CD4-positive, alpha-beta T cell (primary cell): Measurements from ENCODE around the gene SAC3D1. TPM values are rescaled to one million over a fixed set of nuclear protein-coding genes. Genes with fewer than 3 reads are reported as not detected.

Experiments
- ATAC-seq: fragments of 200-7000 bp; cut with Tn5 transposase; one replicate; pipeline ENCODE4 v1.10.0; 2022; ENCODE audit warnings: mild to moderate bottlenecking; ENCODE audit not compliant: poor library complexity
- CTCF ChIA-PET: fragments of 350-600 bp; sonication (Branson Sonifier 250); formaldehyde crosslinking; loops from one replicate; lab custom pipeline; 2021; ENCODE audit warnings: antibody characterized with exemption, inconsistent platforms; lab: Charles Lee
- POLR2A ChIA-PET: fragments of 350-600 bp; sonication (Branson Sonifier 250); formaldehyde crosslinking; loops from one replicate; lab custom pipeline; 2021; ENCODE audit warnings: antibody characterized with exemption, inconsistent platforms; lab: Charles Lee
- DNase-seq, 14 experiments: peaks; one replicate each; pipeline ENCODE4 v3.0.0-alpha.2; 2013 to 2020; ENCODE audit warnings: mixed read lengths in 2 of 14
- H3K27ac ChIP-seq, 2 donors: one replicate each; pipeline versions ENCODE4 v1.5.1 to v1.7.0; 2013; ENCODE audit warnings: low read length in 2 of 2, low read depth in 1 of 2, mild to moderate bottlenecking in 1 of 2
- H3K27me3 ChIP-seq, 2 experiments: 1 replicate in 1 of 2; 2 replicates in 1 of 2; pipeline versions ENCODE4 v1.6.1 to v1.7.0; 2013; ENCODE audit warnings: low read length in 2 of 2, control low read depth in 1 of 2, mild to moderate bottlenecking in 1 of 2, moderate library complexity in 1 of 2; ENCODE audit not compliant: insufficient read depth in 2 of 2, control insufficient read depth in 1 of 2
- H3K36me3 ChIP-seq: one replicate; pipeline ENCODE4 v1.6.1; 2013; ENCODE audit warnings: low read length, control low read depth; ENCODE audit not compliant: insufficient read depth
- H3K4me1 ChIP-seq: one replicate; pipeline ENCODE4 v1.6.1; 2013; ENCODE audit warnings: low read length, control low read depth; ENCODE audit not compliant: insufficient read depth
- H3K4me3 ChIP-seq: one replicate; pipeline ENCODE4 v1.5.1; 2013; ENCODE audit warnings: mild to moderate bottlenecking, low read length, moderate library complexity
- H3K9me3 ChIP-seq, 2 experiments: 1 replicate in 1 of 2; 2 replicates in 1 of 2; pipeline versions ENCODE4 v1.6.1 to v1.7.0; 2013; ENCODE audit warnings: low read length in 2 of 2, mild to moderate bottlenecking in 2 of 2, control low read depth in 1 of 2, moderate library complexity in 1 of 2; ENCODE audit not compliant: control insufficient read depth in 1 of 2, insufficient read depth in 1 of 2
- H3K27ac Mint-ChIP-seq: one replicate; pipeline ENCODE4 v1.8.0; 2020; ENCODE audit warnings: mixed read lengths
- H3K27me3 Mint-ChIP-seq: one replicate; pipeline ENCODE4 v1.8.0; 2021; ENCODE audit warnings: mixed read lengths
- H3K36me3 Mint-ChIP-seq: one replicate; pipeline ENCODE4 v1.8.0; 2021; ENCODE audit warnings: low read depth, mixed read lengths
- H3K4me1 Mint-ChIP-seq: one replicate; pipeline ENCODE4 v1.8.0; 2021; ENCODE audit warnings: low read depth, mixed read lengths
- H3K4me3 Mint-ChIP-seq: one replicate; pipeline ENCODE4 v1.8.0; 2020; ENCODE audit warnings: mild to moderate bottlenecking, mixed read lengths
- H3K9me3 Mint-ChIP-seq: one replicate; pipeline ENCODE4 v1.8.0; 2020; ENCODE audit warnings: mixed read lengths
- CTCF ChIP-seq: fragments of 200-600 bp; IDR thresholded peaks from one replicate; pipeline ENCODE4 v1.8.0; 2022; ENCODE audit warnings: antibody characterized with exemption, mild to moderate bottlenecking
- intact Hi-C, 2 experiments: fragments of 100-400 bp; cut with DNase I in 1 of 2; cut with micrococcal nuclease in 1 of 2; formaldehyde crosslinking; loops; one replicate each; pipeline versions ENCODE4 v1.15.1 to v1.9.0; 2023 to 2025; cut with DNase I, micrococcal nuclease
- total RNA-seq, 174 experiments: library from RNA in 2 of 174; stranded (reverse) in 2 of 174; gene quantifications; one replicate each; pipeline ENCODE4 v1.2.3 and lab custom pipeline; 2021 to 2026

The SAC3D1 gene
- total RNA-seq, 2 experiments from 2014 or later = 0.49 to 0.78 TPM

- POLR2A ChIA-PET = interaction anchor here (0.8 to 3.3 kb wide), 9 partner anchors 13 to 282 kb away, joined by 3 to 15 read pairs (median 4); partner anchors contain the start of genes ARL2, FAU, PPP2R5B and SAC3D1
- H3K4me3 ChIP-seq = peak within 1 kb of the TSS; percentile 53
- CTCF ChIA-PET = interaction anchor here (0.6 to 5.2 kb wide), 4 partner anchors 13 to 642 kb away, joined by 3 to 30 read pairs (median 4); partner anchors contain the start of genes ARL2 and SAC3D1
Measured at GRCh38 chr11:65027213-65028067, 13.6 kb upstream of the SAC3D1 start, which contains the start of gene SNX15. TSS of gene SNX15 (plus strand) at chr11:65027439. CDS start at chr11:65027538, 99 bp downstream.

GRCh38 chr11:65032216-65032615, 8.8 kb upstream of the SAC3D1 start:
- no peak overlapping the region for H3K4me3 Mint-ChIP-seq
- Histone ChIP-seq H3K4me1 (peaks cover 14% of the 10 kb centered on the region), H3K4me3 (no peak overlapping the region), H3K36me3 (peaks cover 41% of the 10 kb centered on the region), H3K27ac (no peak overlapping the region), H3K27me3 (no peaks in the 10 kb centered on the region), H3K9me3 (no peaks in the 10 kb centered on the region)
- no peak for DNase-seq
- no peak overlapping the region for H3K27ac Mint-ChIP-seq
- H3K4me1 Mint-ChIP-seq = peaks cover 16% of the 10 kb centered on the region
- H3K36me3 Mint-ChIP-seq = peaks cover 20% of the 10 kb centered on the region
- H3K9me3 Mint-ChIP-seq = no peaks in the 10 kb centered on the region
- H3K27me3 Mint-ChIP-seq = no peaks in the 10 kb centered on the region
- ChIA-PET POLR2A (interaction anchor here (1.0 to 1.1 kb wide), 2 partner anchors 9 to 64 kb away, joined by 3 to 4 read pairs; partner anchors contain the start of genes SAC3D1 and VPS51), CTCF (no interaction called here)
- TF ChIP-seq CTCF = no peak
- intact Hi-C loops = no loop called here
- ATAC-seq = no peak

More at GRCh38 chr11:65027213-65028067, 13.6 kb upstream of the SAC3D1 start, which contains the start of gene SNX15:
- peak; percentile 94 for ATAC-seq
- peak within 1 kb of the TSS; percentile 73 for H3K4me3 Mint-ChIP-seq
- H3K27ac Mint-ChIP-seq = peak within 1 kb of the TSS; percentile 82
- H3K27me3 ChIP-seq = no peaks in the 10 kb centered on the region
- no peaks in the 10 kb centered on the region for H3K36me3 Mint-ChIP-seq
- H3K27ac ChIP-seq = peak within 1 kb of the TSS; percentile 22 to 52
- H3K9me3 Mint-ChIP-seq = no peaks in the 10 kb centered on the region
- peak; percentile 86 for TF ChIP-seq CTCF
- peaks cover 21% of the 10 kb centered on the region for H3K4me1 Mint-ChIP-seq
- H3K36me3 ChIP-seq = peaks cover 14% of the 10 kb centered on the region
- DNase-seq = peak; percentile 73 to 97 (median 86)
- intact Hi-C loops = loop anchor here (1.0 to 5.0 kb wide), 9 partner anchors 13 to 545 kb away; partner anchors contain the start of genes ATG2A (in 2 of the 2), ARL2 (in 1 of the 2), CDCA5 (in 1 of the 2) and FAM89B (in 1 of the 2)
- H3K4me1 ChIP-seq = peaks cover 22% of the 10 kb centered on the region
- no peaks in the 10 kb centered on the region for H3K9me3 ChIP-seq
- H3K27me3 Mint-ChIP-seq = no peaks in the 10 kb centered on the region

GRCh38 chr11:65034423-65034822, 6.6 kb upstream of the SAC3D1 start:
- H3K36me3 Mint-ChIP-seq = peaks cover 30% of the 10 kb centered on the region
- intact Hi-C loops = no loop called here
- no peak for TF ChIP-seq CTCF
- H3K27me3 Mint-ChIP-seq = no peaks in the 10 kb centered on the region
- H3K27me3 ChIP-seq = no peaks in the 10 kb centered on the region
- no peak overlapping the region for H3K4me3 ChIP-seq
- CTCF ChIA-PET = no interaction called here
- peaks cover 45% of the 10 kb centered on the region for H3K36me3 ChIP-seq
- H3K9me3 Mint-ChIP-seq = no peaks in the 10 kb centered on the region
- H3K4me3 Mint-ChIP-seq = no peak overlapping the region
- H3K27ac Mint-ChIP-seq = no peak overlapping the region
- no peak for ATAC-seq
- H3K4me1 ChIP-seq = peaks cover under 1% of the 10 kb centered on the region
- POLR2A ChIA-PET = no interaction called here
- no peaks in the 10 kb centered on the region for H3K4me1 Mint-ChIP-seq
- no peak overlapping the region for H3K27ac ChIP-seq
- DNase-seq = no peak
- no peaks in the 10 kb centered on the region for H3K9me3 ChIP-seq
